Uterus (tissue), 4 donors: ENCODE measurements around the gene PLB1. TPM values are rescaled to one million over a fixed set of nuclear protein-coding genes. Genes with fewer than 3 reads are reported as not detected.

ENCODE experiments used
- DNase-seq, 2 donors: peaks; one replicate each; pipeline ENCODE4 v3.0.0-alpha.2; 2019 to 2020
- H3K27ac ChIP-seq, 2 donors: fragments of 200-600 bp; sonication (generic); 1 replicate in 1 of 2; 2 replicates in 1 of 2; pipeline ENCODE4 v1.5.1; 2016 to 2018
- H3K27me3 ChIP-seq, 2 donors: fragments of 200-600 bp; sonication (generic); one replicate each; pipeline ENCODE4 v1.5.1; 2018 to 2019; ENCODE audit warnings: control low read depth in 1 of 2
- H3K36me3 ChIP-seq, 2 donors: fragments of 200-600 bp; sonication (generic); one replicate each; pipeline ENCODE4 v1.5.1; 2019; ENCODE audit warnings: control low read depth in 1 of 2
- H3K4me1 ChIP-seq, 2 donors: fragments of 200-600 bp; sonication (generic); one replicate each; pipeline ENCODE4 v1.5.1; 2018 to 2019; ENCODE audit warnings: control low read depth in 1 of 2
- H3K4me3 ChIP-seq, 2 donors: fragments of 200-600 bp; sonication (generic); 1 replicate in 1 of 2; 2 replicates in 1 of 2; pipeline ENCODE4 v1.5.1; 2018 to 2019; ENCODE audit warnings: mild to moderate bottlenecking in 1 of 2
- H3K9me3 ChIP-seq, 2 donors: fragments of 200-600 bp; sonication (generic); one replicate each; pipeline ENCODE4 v1.5.1; 2019; ENCODE audit warnings: control low read depth in 1 of 2
- CTCF ChIP-seq, 4 experiments: fragments of 200-600 bp in 2 of 4; fragments of 450-650 bp in 2 of 4; sonication (generic) in 2 of 4; IDR thresholded peaks; one replicate each; pipeline ENCODE4 v1.5.1; 2016 to 2019; ENCODE audit warnings: antibody characterized with exemption in 4 of 4, mild to moderate bottlenecking in 2 of 4, moderate library complexity in 1 of 4
- POLR2A ChIP-seq, 2 donors: fragments of 450-650 bp; IDR thresholded peaks; one replicate each; pipeline ENCODE4 v1.6.1; 2016; ENCODE audit warnings: antibody characterized with exemption in 2 of 2, mild to moderate bottlenecking in 1 of 2, moderate library complexity in 1 of 2
- intact Hi-C: fragments of 100-400 bp; cut with DNase I; formaldehyde crosslinking; loops from one replicate; pipeline ENCODE4 v1.15.1; 2023; ENCODE audit warnings: low total_unique reads
- total RNA-seq, 4 donors: library from RNA; depleted of rRNA in 3 of 4; stranded (reverse); fragments of >200 nt in 3 of 4; gene quantifications; one replicate each; pipeline versions ENCODE4 v1.1.0 to v1.2.4, GENCODE V29; 2014 to 2023
- donor health status: DM: yes; HTN: yes; CAD: no.

PLB1 gene
- total RNA-seq, 4 donors from 2014 or later = 2.9 to 12.4 (median 5.2) TPM

GRCh38 chr2:28608500-28609424 is 112.9 kb downstream of the PLB1 start:
- H3K9me3 ChIP-seq = no peaks in the 10 kb centered on the region
- intact Hi-C loops = no loop called here
- H3K36me3 ChIP-seq = no peaks in the 10 kb centered on the region
- no peak for DNase-seq
- no peaks in the 10 kb centered on the region for H3K27me3 ChIP-seq
- no peak overlapping the region for H3K4me3 ChIP-seq
- TF ChIP-seq POLR2A (IDR thresholded peaks at IDR 0.05) (no peak), CTCF (IDR thresholded peaks at IDR 0.05) (no peak)
- H3K4me1 ChIP-seq = peaks cover 0 to 7% of the 10 kb centered on the region in 2 donors
- H3K27ac ChIP-seq = peak overlapping the region; percentile 89 to 93

GRCh38 chr2:28610583-28611201 is 114.8 kb downstream of the PLB1 start:
- peaks cover 0 to 7% of the 10 kb centered on the region in 2 donors for H3K4me1 ChIP-seq
- no peaks in the 10 kb centered on the region for H3K36me3 ChIP-seq
- no peak for TF ChIP-seq CTCF (IDR thresholded peaks at IDR 0.05)
- TF ChIP-seq POLR2A (IDR thresholded peaks at IDR 0.05) = peak in 1 of 2 donors; percentile 7
- no peaks in the 10 kb centered on the region for H3K27me3 ChIP-seq
- H3K9me3 ChIP-seq = no peaks in the 10 kb centered on the region
- peak; percentile 63 to 80 for DNase-seq
- intact Hi-C loops = no loop called here
- H3K27ac ChIP-seq = peak overlapping the region; percentile 40 to 89
- H3K4me3 ChIP-seq = no peak overlapping the region

GRCh38 chr2:28612131-28612812 is 116.4 kb downstream of the PLB1 start:
- Histone ChIP-seq H3K36me3 (no peaks in the 10 kb centered on the region), H3K27ac (no peak overlapping the region), H3K27me3 (no peaks in the 10 kb centered on the region), H3K9me3 (no peaks in the 10 kb centered on the region), H3K4me1 (peaks cover 0 to 7% of the 10 kb centered on the region in 2 donors), H3K4me3 (no peak overlapping the region)
- TF ChIP-seq CTCF (IDR thresholded peaks at IDR 0.05) (no peak), POLR2A (IDR thresholded peaks at IDR 0.05) (no peak)
- intact Hi-C loops = no loop called here
- no peak for DNase-seq

- no peaks in the 10 kb centered on the region for H3K27me3 ChIP-seq
- H3K27ac ChIP-seq = no peak overlapping the region
- H3K4me1 ChIP-seq = peaks cover 0 to 7% of the 10 kb centered on the region in 2 donors
- H3K36me3 ChIP-seq = no peaks in the 10 kb centered on the region
- no peaks in the 10 kb centered on the region for H3K9me3 ChIP-seq
- no peak for DNase-seq
- TF ChIP-seq CTCF (IDR thresholded peaks at IDR 0.05) (no peak), POLR2A (IDR thresholded peaks at IDR 0.05) (no peak)
- no peak overlapping the region for H3K4me3 ChIP-seq
- intact Hi-C loops = no loop called here
Observed at GRCh38 chr2:28613186-28613585, 117.3 kb downstream of the PLB1 start.
